BE2C (cell line): ENCODE measurements around the gene CAV1.

Experiments
- DNase-seq: peaks from one replicate; pipeline ENCODE4 v3.0.0-alpha.2; 2020
- H3K27me3 ChIP-seq: fragments of 250-450 bp; sonication (Bioruptor Pico); 2 replicates; pipeline ENCODE4 v1.5.1; 2020; ENCODE audit warnings: mild to moderate bottlenecking
- H3K36me3 ChIP-seq: fragments of 250-450 bp; sonication (Bioruptor Pico); 2 replicates; pipeline ENCODE4 v1.5.1; 2020; ENCODE audit warnings: mild to moderate bottlenecking
- H3K4me1 ChIP-seq: fragments of 250-450 bp; sonication (Bioruptor Pico); 2 replicates; pipeline ENCODE4 v1.5.1; 2020
- H3K4me3 ChIP-seq: 2 replicates; pipeline ENCODE4 v1.5.1; 2011; ENCODE audit warnings: low read depth, low read length
- H3K9me3 ChIP-seq: fragments of 250-450 bp; sonication (Bioruptor Pico); 2 replicates; pipeline ENCODE4 v1.5.1; 2020
- TF ChIP-seq, protein P1 (sequence below): IDR thresholded peaks from 2 replicates; pipeline ENCODE4 v1.5.1; 2012; ENCODE audit warnings: mild to moderate bottlenecking, low read depth, low read length

Gene CAV1

DNA sequence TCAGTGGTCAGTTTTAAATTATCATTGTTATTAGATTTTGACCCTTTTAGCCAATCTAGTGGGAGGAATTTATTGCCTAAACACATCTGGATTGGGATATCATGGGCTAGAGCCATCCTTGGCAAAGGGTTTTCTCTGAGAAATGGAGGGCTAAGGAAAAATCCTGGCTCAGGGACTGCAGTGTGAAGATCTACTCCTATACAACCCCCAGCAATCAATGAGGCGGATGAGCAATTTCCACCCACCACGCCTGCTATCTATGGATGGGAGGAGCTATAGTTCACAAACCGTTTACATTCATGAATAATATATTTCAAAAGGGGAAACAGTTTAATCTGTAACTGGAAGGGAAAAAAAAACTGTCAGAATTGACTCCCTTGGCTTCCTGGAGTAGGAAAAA, 2.7 kb downstream of the CAV1 start:
- DNase-seq: no peak
- TF ChIP-seq, protein P1, sequence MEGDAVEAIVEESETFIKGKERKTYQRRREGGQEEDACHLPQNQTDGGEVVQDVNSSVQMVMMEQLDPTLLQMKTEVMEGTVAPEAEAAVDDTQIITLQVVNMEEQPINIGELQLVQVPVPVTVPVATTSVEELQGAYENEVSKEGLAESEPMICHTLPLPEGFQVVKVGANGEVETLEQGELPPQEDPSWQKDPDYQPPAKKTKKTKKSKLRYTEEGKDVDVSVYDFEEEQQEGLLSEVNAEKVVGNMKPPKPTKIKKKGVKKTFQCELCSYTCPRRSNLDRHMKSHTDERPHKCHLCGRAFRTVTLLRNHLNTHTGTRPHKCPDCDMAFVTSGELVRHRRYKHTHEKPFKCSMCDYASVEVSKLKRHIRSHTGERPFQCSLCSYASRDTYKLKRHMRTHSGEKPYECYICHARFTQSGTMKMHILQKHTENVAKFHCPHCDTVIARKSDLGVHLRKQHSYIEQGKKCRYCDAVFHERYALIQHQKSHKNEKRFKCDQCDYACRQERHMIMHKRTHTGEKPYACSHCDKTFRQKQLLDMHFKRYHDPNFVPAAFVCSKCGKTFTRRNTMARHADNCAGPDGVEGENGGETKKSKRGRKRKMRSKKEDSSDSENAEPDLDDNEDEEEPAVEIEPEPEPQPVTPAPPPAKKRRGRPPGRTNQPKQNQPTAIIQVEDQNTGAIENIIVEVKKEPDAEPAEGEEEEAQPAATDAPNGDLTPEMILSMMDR: no peak
- Histone ChIP-seq H3K4me1 (no peaks in the 10 kb centered on the region), H3K9me3 (no peaks in the 10 kb centered on the region), H3K4me3 (no peak overlapping the region), H3K27me3 (peaks cover 48% of the 10 kb centered on the region), H3K36me3 (no peaks in the 10 kb centered on the region)

DNA sequence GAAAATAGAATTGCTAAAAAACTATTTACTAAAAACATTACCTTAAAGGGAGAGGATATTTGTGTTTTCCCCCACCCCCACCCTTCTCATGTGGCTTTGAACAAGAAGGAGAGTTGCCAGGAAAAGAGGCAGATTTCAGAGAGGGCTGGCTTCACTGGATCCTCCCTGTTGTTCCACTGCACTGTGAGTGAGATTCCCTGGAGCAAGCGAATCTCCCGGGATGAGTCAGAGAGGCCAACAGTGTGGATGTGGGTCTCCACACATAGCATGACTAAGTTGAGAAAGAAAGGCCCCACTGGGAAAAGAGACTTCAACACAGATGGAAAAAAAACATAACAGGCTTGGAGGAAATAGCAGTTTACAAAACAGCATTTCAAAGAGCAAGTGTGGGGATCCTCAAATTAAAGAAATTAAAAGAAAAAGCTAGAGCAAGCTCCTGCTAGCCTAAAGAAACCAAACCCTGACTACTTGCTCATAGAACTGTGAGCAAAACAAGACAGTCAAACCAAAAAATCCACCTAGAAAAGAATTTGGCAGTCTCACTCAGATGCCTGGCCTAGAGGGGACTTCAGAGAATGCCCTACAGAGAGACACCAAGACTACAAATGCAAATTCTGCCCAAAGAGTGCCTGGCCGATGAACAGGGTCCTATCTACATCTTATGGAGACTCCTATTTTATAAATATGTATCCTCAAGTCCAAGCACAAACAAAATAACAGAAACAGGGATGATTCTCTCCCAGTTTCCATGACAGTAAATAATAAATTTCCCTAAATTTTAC, 3.4 kb downstream of the CAV1 start:
- DNase-seq: no peak
- TF ChIP-seq, protein P1: no peak
- Histone ChIP-seq H3K4me1 (no peaks in the 10 kb centered on the region), H3K9me3 (no peaks in the 10 kb centered on the region), H3K36me3 (no peaks in the 10 kb centered on the region), H3K4me3 (no peak overlapping the region), H3K27me3 (peaks cover 48% of the 10 kb centered on the region)

DNA sequence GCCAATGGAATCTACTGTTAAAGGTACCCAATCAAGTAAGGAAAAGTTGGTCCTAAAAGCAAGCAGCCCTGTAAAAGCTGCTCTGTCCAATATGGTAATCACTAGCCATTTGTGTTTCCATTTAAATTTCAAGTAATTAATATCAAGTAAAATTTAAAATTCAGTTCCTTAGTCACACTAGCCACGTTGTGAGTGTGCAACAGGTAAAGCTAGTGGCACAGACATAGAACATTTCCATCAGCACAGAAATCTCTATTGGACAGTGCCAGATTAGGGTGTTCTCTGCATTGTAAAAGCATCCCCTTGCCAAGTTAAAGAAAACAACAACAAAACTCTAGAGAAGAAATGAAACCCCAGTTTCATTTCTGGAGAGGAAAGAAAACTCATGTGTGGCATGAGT, 4.4 kb downstream of the CAV1 start:
- TF ChIP-seq, protein P1: no peak
- H3K36me3 ChIP-seq: no peaks in the 10 kb centered on the region
- no peaks in the 10 kb centered on the region for H3K4me1 ChIP-seq
- H3K9me3 ChIP-seq: no peaks in the 10 kb centered on the region
- no peak for DNase-seq
- peaks cover 38% of the 10 kb centered on the region for H3K27me3 ChIP-seq
- no peak overlapping the region for H3K4me3 ChIP-seq

GRCh38 chr7:116530107-116530820, 5.4 kb downstream of the CAV1 start:
- H3K27me3 ChIP-seq: peaks cover 29% of the 10 kb centered on the region
- TF ChIP-seq, protein P1: no peak
- H3K4me3 ChIP-seq: no peak overlapping the region
- DNase-seq: no peak
- H3K4me1 ChIP-seq: no peaks in the 10 kb centered on the region
- no peaks in the 10 kb centered on the region for H3K9me3 ChIP-seq
- H3K36me3 ChIP-seq: no peaks in the 10 kb centered on the region

- H3K27me3 ChIP-seq: peaks cover 10% of the 10 kb centered on the region
- H3K4me1 ChIP-seq: no peaks in the 10 kb centered on the region
- no peak for DNase-seq
- no peaks in the 10 kb centered on the region for H3K9me3 ChIP-seq
- no peak overlapping the region for H3K4me3 ChIP-seq
- H3K36me3 ChIP-seq: no peaks in the 10 kb centered on the region
- TF ChIP-seq, protein P1: no peak
These were observed 7.4 kb downstream of the CAV1 start for GRCh38 chr7:116532102-116532688.
